Measurements from ENCODE around the gene UBL3.

Gene UBL3

GRCh38 chr13:29855784-29856183 lies 5.4 kb upstream of the UBL3 start:
- DNase-seq (ENCODE audit: extremely low spot score), result no peak
- POLR2A ChIA-PET, result no interaction called here
- CTCF ChIA-PET, result no interaction called here
- TF ChIP-seq CTCF (IDR thresholded peaks at IDR 0.05; ENCODE audit: control extremely low read depth, extremely low read depth, low read depth, missing control alignments), result no peak

GRCh38 chr13:29855009-29855408 lies 4.6 kb upstream of the UBL3 start:
- no peak for DNase-seq (ENCODE audit: extremely low spot score)
- no peak for TF ChIP-seq CTCF (IDR thresholded peaks at IDR 0.05; ENCODE audit: control extremely low read depth, extremely low read depth, low read depth, missing control alignments)
- CTCF ChIA-PET, result no interaction called here
- POLR2A ChIA-PET, result no interaction called here

- no peak for DNase-seq (ENCODE audit: extremely low spot score)
- POLR2A ChIA-PET, result no interaction called here
- CTCF ChIA-PET, result no interaction called here
- TF ChIP-seq CTCF (IDR thresholded peaks at IDR 0.05; ENCODE audit: control extremely low read depth, extremely low read depth, low read depth, missing control alignments), result no peak
These were observed 2.7 kb upstream of the UBL3 start for GRCh38 chr13:29853131-29853530.

GRCh38 chr13:29852472-29853054 lies 2.1 kb upstream of the UBL3 start:
- no peak for TF ChIP-seq CTCF (IDR thresholded peaks at IDR 0.05; ENCODE audit: control extremely low read depth, extremely low read depth, low read depth, missing control alignments)
- ChIA-PET POLR2A (no interaction called here), CTCF (interaction anchor here (1.1 to 1.5 kb wide), 2 partner anchors 260 to 280 kb away, joined by 3 read pairs; no protein-coding TSS in a partner anchor)
- DNase-seq (ENCODE audit: extremely low spot score), result no peak

- DNase-seq (ENCODE audit: extremely low spot score), result peak; percentile 32
- ChIA-PET POLR2A (interaction anchor here (1.0 to 1.8 kb wide), 2 partner anchors 9 to 63 kb away, joined by 4 to 7 read pairs; no protein-coding TSS in a partner anchor), CTCF (interaction anchor here (0.9 to 2.8 kb wide), 10 partner anchors 9 to 265 kb away, joined by 3 to 11 read pairs (median 6); no protein-coding TSS in a partner anchor)
- TF ChIP-seq CTCF (IDR thresholded peaks at IDR 0.05; ENCODE audit: control extremely low read depth, extremely low read depth, low read depth, missing control alignments), result no peak
These were observed 645 bp downstream of the UBL3 start for GRCh38 chr13:29849731-29850212.

GRCh38 chr13:29849071-29849631 lies 1.3 kb downstream of the UBL3 start:
- CTCF ChIA-PET, result interaction anchor here (1.1 to 2.8 kb wide), 5 partner anchors 29 to 264 kb away, joined by 3 to 11 read pairs (median 5); no protein-coding TSS in a partner anchor
- peak; percentile 21 for DNase-seq (ENCODE audit: extremely low spot score)
- TF ChIP-seq CTCF (IDR thresholded peaks at IDR 0.05; ENCODE audit: control extremely low read depth, extremely low read depth, low read depth, missing control alignments), result no peak
- POLR2A ChIA-PET, result interaction anchor here (1.8 kb wide), 1 partner anchor 9 kb away, joined by 7 read pairs; no protein-coding TSS in a partner anchor

All from GM10248 (cell line).